CD14-positive monocyte (primary cell): ENCODE data around the gene ZNF598. TPM values are rescaled to one million over a fixed set of nuclear protein-coding genes. Genes with fewer than 3 reads are reported as not detected.

Experiments used
- DNase-seq, 3 donors: peaks; one replicate each; pipeline ENCODE4 v3.0.0-alpha.2; 2011 to 2022
- H2AFZ ChIP-seq: 2 replicates; pipeline ENCODE4 v1.6.0; 2012; ENCODE audit warnings: mild to moderate bottlenecking, low read depth, low read length, inconsistent platforms; ENCODE audit not compliant: insufficient read depth, poor library complexity, severe bottlenecking
- H3K27ac ChIP-seq, 2 donors: 1 replicate in 1 of 2; 2 replicates in 1 of 2; pipeline ENCODE4 v1.5.1; 2012 to 2013; ENCODE audit warnings: low read length in 2 of 2, control low read depth in 1 of 2, inconsistent platforms in 1 of 2, low read depth in 1 of 2, mild to moderate bottlenecking in 1 of 2
- H3K27me3 ChIP-seq, 2 donors: one replicate each; pipeline versions ENCODE4 v1.6.0 to v1.6.1; 2011 to 2013; ENCODE audit warnings: low read length in 2 of 2; ENCODE audit not compliant: control insufficient read depth in 2 of 2, insufficient read depth in 2 of 2
- H3K36me3 ChIP-seq, 2 donors: replicated peaks in 1 of 2; 1 replicate in 1 of 2; 2 replicates in 1 of 2; pipeline versions ENCODE4 v1.5.1 to v1.6.1; 2012 to 2013; ENCODE audit warnings: low read length in 2 of 2, control low read depth in 1 of 2, inconsistent platforms in 1 of 2, mild to moderate bottlenecking in 1 of 2; ENCODE audit not compliant: insufficient read depth in 2 of 2, control insufficient read depth in 1 of 2
- H3K4me1 ChIP-seq, 2 donors: 1 replicate in 1 of 2; 2 replicates in 1 of 2; pipeline versions ENCODE4 v1.5.1 to v1.6.1; 2012 to 2013; ENCODE audit warnings: low read length in 2 of 2, control low read depth in 1 of 2, inconsistent platforms in 1 of 2, mild to moderate bottlenecking in 1 of 2, moderate library complexity in 1 of 2; ENCODE audit not compliant: insufficient read depth in 2 of 2, control insufficient read depth in 1 of 2
- H3K4me2 ChIP-seq: replicated peaks from 2 replicates; pipeline ENCODE3; 2012; ENCODE audit warnings: low read length, moderate library complexity, mild to moderate bottlenecking; ENCODE audit not compliant: poor library complexity, severe bottlenecking; ENCODE audit errors: extremely low read depth
- H3K4me3 ChIP-seq, 3 experiments: fragments of 200-600 bp in 1 of 3; sonication (generic) in 1 of 3; replicated peaks in 1 of 3; 1 replicate in 2 of 3; 2 replicates in 1 of 3; pipeline ENCODE4 v1.5.1; 2011 to 2013; ENCODE audit warnings: low read length in 3 of 3, mild to moderate bottlenecking in 3 of 3, control low read depth in 2 of 3, low read depth in 2 of 3, inconsistent platforms in 1 of 3, moderate library complexity in 1 of 3
- H3K79me2 ChIP-seq: 2 replicates; pipeline ENCODE4 v1.6.0; 2012; ENCODE audit warnings: mild to moderate bottlenecking, control low read depth, inconsistent platforms, low read length, moderate library complexity; ENCODE audit not compliant: insufficient read depth
- H3K9ac ChIP-seq: 2 replicates; pipeline ENCODE4 v1.6.0; 2017; ENCODE audit warnings: low read length, mild to moderate bottlenecking; ENCODE audit not compliant: insufficient read depth, poor library complexity, severe bottlenecking
- H3K9me3 ChIP-seq, 2 donors: replicated peaks in 1 of 2; 1 replicate in 1 of 2; 2 replicates in 1 of 2; pipeline versions ENCODE4 v1.5.1 to v1.6.1; 2012 to 2013; ENCODE audit warnings: low read length in 2 of 2, control low read depth in 1 of 2; ENCODE audit not compliant: control insufficient read depth in 1 of 2, insufficient read depth in 1 of 2
- H4K20me1 ChIP-seq: 2 replicates; pipeline ENCODE4 v1.6.0; 2012; ENCODE audit warnings: mild to moderate bottlenecking, low read length, control low read depth, moderate library complexity; ENCODE audit not compliant: insufficient read depth
- H3K27ac Mint-ChIP-seq, 7 donors: one replicate each; pipeline ENCODE4 v1.8.0; 2020; ENCODE audit warnings: mild to moderate bottlenecking in 7 of 7, mixed read lengths in 7 of 7, moderate library complexity in 6 of 7, inconsistent platforms in 2 of 7
- H3K27me3 Mint-ChIP-seq, 3 donors: one replicate each; pipeline ENCODE4 v1.8.0; 2021 to 2022; ENCODE audit warnings: low read depth in 3 of 3, mild to moderate bottlenecking in 3 of 3, mixed read lengths in 3 of 3, moderate library complexity in 3 of 3, inconsistent platforms in 1 of 3
- H3K36me3 Mint-ChIP-seq, 2 donors: one replicate each; pipeline ENCODE4 v1.8.0; 2020; ENCODE audit warnings: mixed read lengths in 2 of 2, inconsistent platforms in 1 of 2, mild to moderate bottlenecking in 1 of 2
- H3K4me1 Mint-ChIP-seq: one replicate; pipeline ENCODE4 v1.8.0; 2020; ENCODE audit warnings: mild to moderate bottlenecking, mixed read lengths
- H3K4me3 Mint-ChIP-seq, 2 donors: one replicate each; pipeline ENCODE4 v1.8.0; 2020; ENCODE audit warnings: mild to moderate bottlenecking in 2 of 2, mixed read lengths in 2 of 2, moderate library complexity in 1 of 2
- H3K9me3 Mint-ChIP-seq, 7 donors: one replicate each; pipeline ENCODE4 v1.8.0; 2020 to 2022; ENCODE audit warnings: mixed read lengths in 7 of 7, mild to moderate bottlenecking in 6 of 7, moderate library complexity in 6 of 7, inconsistent platforms in 2 of 7
- CTCF ChIP-seq: fragments of 200-600 bp; IDR thresholded peaks from one replicate; pipeline ENCODE4 v1.8.0; 2022; ENCODE audit warnings: antibody characterized with exemption, mild to moderate bottlenecking
- WGBS: methylation state at CpG from one replicate; pipeline ENCODE4 v1.1.5; 2013; ENCODE audit warnings: missing lambda C conversion rate; ENCODE audit not compliant: insufficient coverage; 5-methylcytosine and 5-hydroxymethylcytosine counted together
- intact Hi-C, 2 donors: fragments of 100-400 bp; cut with micrococcal nuclease; formaldehyde crosslinking; loops; one replicate each; pipeline versions ENCODE4 v1.15.0 to v1.15.1; 2023
- polyA plus RNA-seq, 3 donors: library from polyadenylated mRNA; depleted of rRNA in 1 of 3; unstranded in 2 of 3; stranded (reverse) in 1 of 3; fragments of 300-500 nt in 2 of 3; fragments of >200 nt in 1 of 3; fragmentation: Illumina TruSeq in 2 of 3; gene quantifications; 1 replicate in 2 of 3; 2 replicates in 1 of 3; pipeline ENCODE4 v1.2.3, GENCODE V29; 2012 to 2021

The ZNF598 gene
- polyA plus RNA-seq, 3 donors: 1.4 to 42.1 (median 1.5) TPM

DNA sequence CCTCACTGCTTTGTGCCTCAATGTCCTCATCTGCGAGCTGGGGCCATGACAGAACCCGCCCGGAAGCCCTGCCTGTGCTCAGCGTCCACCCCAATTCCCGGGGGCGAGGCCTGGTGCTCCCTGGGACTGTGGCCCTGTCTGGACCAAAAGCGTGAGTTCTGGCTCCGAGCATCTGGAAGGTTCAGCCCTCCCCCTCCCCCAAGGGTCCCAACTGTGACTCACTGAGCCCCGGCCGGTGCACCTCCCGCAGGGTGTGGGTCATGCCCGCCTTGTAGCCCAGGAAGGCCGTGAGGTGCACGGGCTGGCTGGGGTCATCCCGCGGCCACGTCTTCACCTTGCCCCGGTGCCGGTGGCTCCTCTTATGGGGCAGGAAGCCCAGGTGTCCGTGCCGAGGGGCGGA is 55.9 kb downstream of the ZNF598 start:
- Histone ChIP-seq H3K9ac (no peak overlapping the region), H3K27me3 (no peaks in the 10 kb centered on the region), H3K36me3 (no peaks in the 10 kb centered on the region), H3K4me1 (peaks cover under 1 to 3% of the 10 kb centered on the region in 2 donors), H4K20me1 (no peaks in the 10 kb centered on the region), H3K27ac (no peak overlapping the region), H3K4me2 (no peak overlapping the region), H3K79me2 (no peaks in the 10 kb centered on the region), H3K9me3 (no peaks in the 10 kb centered on the region), H2AFZ (no peak overlapping the region), H3K4me3 (no peak overlapping the region)
- WGBS: 91% methylated on average over 21 of the region's 22 CpGs
- H3K36me3 Mint-ChIP-seq: no peaks in the 10 kb centered on the region
- no peak overlapping the region for H3K27ac Mint-ChIP-seq
- no peak for DNase-seq
- peaks cover 0 to 8% (median 0%) of the 10 kb centered on the region in 7 donors for H3K9me3 Mint-ChIP-seq
- intact Hi-C loops: no loop called here
- no peak for TF ChIP-seq CTCF
- peaks cover 2% of the 10 kb centered on the region for H3K4me1 Mint-ChIP-seq
- H3K27me3 Mint-ChIP-seq: peaks cover 8 to 39% (median 32%) of the 10 kb centered on the region in 3 donors
- H3K4me3 Mint-ChIP-seq: no peak overlapping the region

GRCh38 chr16:1950559-1950958 is 59.1 kb downstream of the ZNF598 start:
- H2AFZ ChIP-seq: no peak overlapping the region

More at GRCh38 chr16:1950559-1950958, 59.1 kb downstream of the ZNF598 start:
- Mint-ChIP-seq H3K27ac (no peak overlapping the region), H3K36me3 (no peaks in the 10 kb centered on the region), H3K27me3 (peaks cover 4 to 16% (median 15%) of the 10 kb centered on the region in 3 donors), H3K4me3 (no peak overlapping the region), H3K9me3 (no peaks in the 10 kb centered on the region), H3K4me1 (no peaks in the 10 kb centered on the region)
- Histone ChIP-seq H3K4me1 (no peaks in the 10 kb centered on the region), H3K9me3 (no peaks in the 10 kb centered on the region), H3K36me3 (no peaks in the 10 kb centered on the region), H3K27me3 (no peaks in the 10 kb centered on the region), H3K4me2 (no peak overlapping the region), H4K20me1 (no peaks in the 10 kb centered on the region), H3K79me2 (no peaks in the 10 kb centered on the region), H3K9ac (no peak overlapping the region), H3K4me3 (no peak overlapping the region), H3K27ac (no peak overlapping the region)
- no peak for DNase-seq
- WGBS: 98% methylated on average over 19 of the region's 19 CpGs
- intact Hi-C loops: no loop called here
- TF ChIP-seq CTCF: no peak
